ENCODE results near the gene VSNL1.

- no peak for TF ChIP-seq CTCF (IDR thresholded peaks at IDR 0.05)
- no peak for TF ChIP-seq POLR2A (IDR thresholded peaks at IDR 0.05)
Measured at GRCh38 chr2:17589406-17590035, 49.0 kb downstream of the VSNL1 start.

Data from body of pancreas (tissue), 4 donors.